Measurements from ENCODE around the gene PRAF2. TPM values are rescaled to one million over a fixed set of nuclear protein-coding genes. Genes with fewer than 3 reads are reported as not detected.

PRAF2 gene
- total and polyA plus RNA-seq, 11 donors = 8.0 to 24.0 (median 11.4) TPM

GRCh38 chrX:49117581-49117980 lies 43.8 kb upstream of the PRAF2 start:
- H3K36me3 ChIP-seq = peaks cover 0 to 85% (median 61%) of the 10 kb centered on the region in 9 donors
- intact Hi-C loops (cut with DNase I) = no loop called here
- H3K4me3 ChIP-seq = no peak overlapping the region
- H3K27me3 ChIP-seq = no peaks in the 10 kb centered on the region
- H3K9me3 ChIP-seq = no peaks in the 10 kb centered on the region
- TF ChIP-seq POLR2A (IDR thresholded peaks at IDR 0.05) = no peak
- TF ChIP-seq, protein P1, sequence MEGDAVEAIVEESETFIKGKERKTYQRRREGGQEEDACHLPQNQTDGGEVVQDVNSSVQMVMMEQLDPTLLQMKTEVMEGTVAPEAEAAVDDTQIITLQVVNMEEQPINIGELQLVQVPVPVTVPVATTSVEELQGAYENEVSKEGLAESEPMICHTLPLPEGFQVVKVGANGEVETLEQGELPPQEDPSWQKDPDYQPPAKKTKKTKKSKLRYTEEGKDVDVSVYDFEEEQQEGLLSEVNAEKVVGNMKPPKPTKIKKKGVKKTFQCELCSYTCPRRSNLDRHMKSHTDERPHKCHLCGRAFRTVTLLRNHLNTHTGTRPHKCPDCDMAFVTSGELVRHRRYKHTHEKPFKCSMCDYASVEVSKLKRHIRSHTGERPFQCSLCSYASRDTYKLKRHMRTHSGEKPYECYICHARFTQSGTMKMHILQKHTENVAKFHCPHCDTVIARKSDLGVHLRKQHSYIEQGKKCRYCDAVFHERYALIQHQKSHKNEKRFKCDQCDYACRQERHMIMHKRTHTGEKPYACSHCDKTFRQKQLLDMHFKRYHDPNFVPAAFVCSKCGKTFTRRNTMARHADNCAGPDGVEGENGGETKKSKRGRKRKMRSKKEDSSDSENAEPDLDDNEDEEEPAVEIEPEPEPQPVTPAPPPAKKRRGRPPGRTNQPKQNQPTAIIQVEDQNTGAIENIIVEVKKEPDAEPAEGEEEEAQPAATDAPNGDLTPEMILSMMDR (IDR thresholded peaks at IDR 0.05) = no peak
- H3K27ac ChIP-seq = no peak overlapping the region
- no peak for DNase-seq
- no peak for ATAC-seq
- H3K4me1 ChIP-seq = peaks cover 0 to 5% (median 0%) of the 10 kb centered on the region in 12 donors
- WGBS, 4 donors = 65 to 75% (median 69%) methylated on average over 4 to 6 of the region's 6 CpGs

- ATAC-seq = no peak
- Histone ChIP-seq H3K4me1 (no peaks in the 10 kb centered on the region), H3K36me3 (peaks cover 0 to 92% (median 61%) of the 10 kb centered on the region in 9 donors), H3K4me3 (no peak overlapping the region), H3K27ac (no peak overlapping the region), H3K9me3 (no peaks in the 10 kb centered on the region), H3K27me3 (no peaks in the 10 kb centered on the region)
- TF ChIP-seq, protein P1 (IDR thresholded peaks at IDR 0.05) = no peak
- no peak for TF ChIP-seq POLR2A (IDR thresholded peaks at IDR 0.05)
- WGBS, 4 donors = 77 to 90% (median 85%) methylated on average over 5 of the region's 5 CpGs
- DNase-seq = no peak
- intact Hi-C loops (cut with DNase I) = no loop called here
These were observed 42.9 kb upstream of the PRAF2 start for GRCh38 chrX:49116716-49117115.

DNA sequence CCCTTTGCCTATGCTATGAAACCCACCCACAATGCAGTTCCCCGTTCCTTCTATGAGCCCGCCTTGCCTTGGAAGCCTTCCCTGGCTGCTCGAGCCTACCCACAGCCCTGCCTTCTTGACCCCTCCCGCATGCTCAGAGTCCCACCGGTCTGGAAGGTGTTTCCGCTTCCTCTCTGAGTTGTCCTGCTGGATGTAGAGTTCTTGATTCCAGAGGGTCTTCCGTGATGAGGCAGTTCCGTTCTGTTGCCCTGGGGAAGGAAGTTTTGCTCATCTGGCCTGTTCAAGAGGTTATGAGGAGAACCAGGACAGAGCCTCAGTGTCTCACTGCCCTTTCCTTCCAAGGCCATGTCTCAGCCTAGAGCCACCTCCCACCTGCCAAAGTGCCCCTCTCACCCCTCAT lies 42.3 kb upstream of the PRAF2 start:
- H3K9me3 ChIP-seq = no peaks in the 10 kb centered on the region
- no peak overlapping the region for H3K4me3 ChIP-seq
- 77 to 84% (median 78%) methylated on average over 8 of the region's 8 CpGs for WGBS, 4 donors
- no peak overlapping the region for H3K27ac ChIP-seq
- H3K36me3 ChIP-seq = peaks cover 0 to 86% (median 59%) of the 10 kb centered on the region in 9 donors
- no peaks in the 10 kb centered on the region for H3K4me1 ChIP-seq
- H3K27me3 ChIP-seq = no peaks in the 10 kb centered on the region
- intact Hi-C loops (cut with DNase I) = no loop called here
- ATAC-seq (no peak), DNase-seq (no peak)
- TF ChIP-seq, protein P1 (IDR thresholded peaks at IDR 0.05) = no peak
- no peak for TF ChIP-seq POLR2A (IDR thresholded peaks at IDR 0.05)

GRCh38 chrX:49111791-49112190 lies 38.0 kb upstream of the PRAF2 start:
- peaks cover 0 to 55% (median 36%) of the 10 kb centered on the region in 9 donors for H3K36me3 ChIP-seq
- ATAC-seq (peak in 1 of 4 donors; percentile 54), DNase-seq (no peak)
- intact Hi-C loops (cut with DNase I) = no loop called here
- H3K4me3 ChIP-seq = no peak overlapping the region
- H3K27ac ChIP-seq = no peak overlapping the region
- H3K27me3 ChIP-seq = no peaks in the 10 kb centered on the region
- TF ChIP-seq, protein P1 (IDR thresholded peaks at IDR 0.05) = no peak
- no peak for TF ChIP-seq POLR2A (IDR thresholded peaks at IDR 0.05)
- H3K9me3 ChIP-seq = no peaks in the 10 kb centered on the region
- 55 to 77% (median 66%) methylated on average over 3 of the region's 3 CpGs for WGBS, 4 donors
- H3K4me1 ChIP-seq = no peaks in the 10 kb centered on the region
